Hepatocyte (in vitro differentiated cells): ENCODE measurements around the gene HESX1. TPM values are rescaled to one million over a fixed set of nuclear protein-coding genes. Genes with fewer than 3 reads are reported as not detected.
A peak's percentile ranks its signal among the peaks of the same experiment; 100 is the strongest.

Experiments used
- DNase-seq: peaks from one replicate; pipeline ENCODE4 v3.0.0-alpha.2; 2016; ENCODE audit warnings: low spot score
- H2AFZ ChIP-seq: fragments of 200-600 bp; sonication (generic); 2 replicates; pipeline ENCODE4 v1.6.0; 2016; ENCODE audit warnings: antibody characterized with exemption, mild to moderate bottlenecking
- H3K27ac ChIP-seq: fragments of 200-600 bp; sonication (generic); 2 replicates; pipeline ENCODE4 v1.5.1; 2016; ENCODE audit warnings: mild to moderate bottlenecking
- H3K27me3 ChIP-seq: fragments of 200-600 bp; sonication (generic); 2 replicates; pipeline ENCODE4 v1.6.1; 2016
- H3K36me3 ChIP-seq: fragments of 200-600 bp; sonication (generic); replicated peaks from 2 replicates; pipeline ENCODE4 v1.5.1; 2016; ENCODE audit warnings: low read depth; ENCODE audit not compliant: insufficient read depth
- H3K4me1 ChIP-seq: fragments of 200-600 bp; sonication (generic); 2 replicates; pipeline ENCODE4 v1.5.1; 2016; ENCODE audit warnings: mild to moderate bottlenecking, moderate library complexity; ENCODE audit not compliant: insufficient read depth
- H3K4me2 ChIP-seq: fragments of 200-600 bp; sonication (generic); 2 replicates; pipeline ENCODE4 v1.6.0; 2016
- H3K4me3 ChIP-seq: fragments of 200-600 bp; sonication (generic); 2 replicates; pipeline ENCODE4 v1.5.1; 2016; ENCODE audit warnings: mild to moderate bottlenecking
- H3K79me2 ChIP-seq: fragments of 200-600 bp; sonication (generic); 2 replicates; pipeline ENCODE4 v1.6.0; 2017; ENCODE audit warnings: mild to moderate bottlenecking
- H3K9me2 ChIP-seq: fragments of 200-600 bp; sonication (generic); replicated peaks from 2 replicates; pipeline ENCODE4 v1.6.0; 2017; ENCODE audit warnings: mild to moderate bottlenecking; ENCODE audit not compliant: insufficient read depth
- H3K9me3 ChIP-seq: fragments of 200-600 bp; sonication (generic); 2 replicates; pipeline ENCODE4 v1.5.1; 2016; ENCODE audit warnings: low read depth, mild to moderate bottlenecking
- H4K20me1 ChIP-seq: fragments of 200-600 bp; sonication (generic); 2 replicates; pipeline ENCODE4 v1.6.0; 2016; ENCODE audit warnings: mild to moderate bottlenecking; ENCODE audit not compliant: insufficient read depth, poor library complexity, severe bottlenecking
- EZH2 ChIP-seq: fragments of 200-600 bp; sonication (generic); IDR thresholded peaks from 2 replicates; pipeline ENCODE4 v1.6.1; 2016; ENCODE audit warnings: antibody characterized with exemption, mild to moderate bottlenecking, borderline replicate concordance
- EZH2phosphoT487 ChIP-seq: fragments of 200-600 bp; sonication (generic); IDR thresholded peaks from one replicate; pipeline ENCODE4 v1.6.1; 2018; ENCODE audit warnings: antibody characterized with exemption, mild to moderate bottlenecking, low read depth, moderate library complexity; ENCODE audit not compliant: unreplicated experiment, severe bottlenecking
- WGBS: methylation state at CpG from one replicate; pipeline ENCODE4 v1.1.6; 2016; ENCODE audit warnings: low lambda C conversion rate; ENCODE audit errors: missing lambda C conversion rate; 5-methylcytosine and 5-hydroxymethylcytosine counted together
- polyA plus RNA-seq: library from polyadenylated mRNA; unstranded; fragments of >200 nt; fragmentation: Nextera tagmentation; extraction: Ambion mirVana; gene quantifications from 2 replicates; pipeline ENCODE4 v1.2.1, GENCODE V29; 2016
- total RNA-seq: library from RNA; depleted of rRNA; stranded (reverse); fragments of >200 nt; gene quantifications from 2 replicates; pipeline ENCODE4 v1.2.3, GENCODE V29; 2014
- TF ChIP-seq, protein P1 (sequence below): fragments of 200-600 bp; sonication (generic); IDR thresholded peaks from 2 replicates; pipeline ENCODE4 v1.5.1; 2016; ENCODE audit warnings: antibody characterized with exemption, mild to moderate bottlenecking; ENCODE audit not compliant: poor library complexity

The HESX1 gene
- total and polyA plus RNA-seq, 2 experiments from 2014 or later = 0.85 to 1.3 TPM

DNA sequence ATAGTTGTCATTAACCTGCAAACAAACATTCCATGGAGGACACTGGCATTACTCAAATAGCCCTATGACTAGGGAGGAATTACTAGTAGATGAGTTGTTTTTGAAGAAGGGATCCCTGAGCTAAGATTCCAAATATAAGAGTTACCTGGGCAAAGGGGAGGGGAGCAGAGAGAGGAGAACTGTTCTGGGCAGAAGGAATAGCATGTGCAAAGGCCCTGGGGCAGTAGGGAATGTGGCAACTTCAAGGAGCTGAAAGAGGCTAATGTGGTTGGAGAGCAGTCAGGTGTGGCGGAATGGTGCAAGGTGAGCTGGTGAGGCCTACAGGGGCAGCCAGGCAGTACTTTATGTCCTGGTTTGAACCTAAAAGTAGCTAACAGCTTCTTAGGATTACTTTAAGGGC lies 28.8 kb downstream of the HESX1 start:
- TF ChIP-seq, protein P1, sequence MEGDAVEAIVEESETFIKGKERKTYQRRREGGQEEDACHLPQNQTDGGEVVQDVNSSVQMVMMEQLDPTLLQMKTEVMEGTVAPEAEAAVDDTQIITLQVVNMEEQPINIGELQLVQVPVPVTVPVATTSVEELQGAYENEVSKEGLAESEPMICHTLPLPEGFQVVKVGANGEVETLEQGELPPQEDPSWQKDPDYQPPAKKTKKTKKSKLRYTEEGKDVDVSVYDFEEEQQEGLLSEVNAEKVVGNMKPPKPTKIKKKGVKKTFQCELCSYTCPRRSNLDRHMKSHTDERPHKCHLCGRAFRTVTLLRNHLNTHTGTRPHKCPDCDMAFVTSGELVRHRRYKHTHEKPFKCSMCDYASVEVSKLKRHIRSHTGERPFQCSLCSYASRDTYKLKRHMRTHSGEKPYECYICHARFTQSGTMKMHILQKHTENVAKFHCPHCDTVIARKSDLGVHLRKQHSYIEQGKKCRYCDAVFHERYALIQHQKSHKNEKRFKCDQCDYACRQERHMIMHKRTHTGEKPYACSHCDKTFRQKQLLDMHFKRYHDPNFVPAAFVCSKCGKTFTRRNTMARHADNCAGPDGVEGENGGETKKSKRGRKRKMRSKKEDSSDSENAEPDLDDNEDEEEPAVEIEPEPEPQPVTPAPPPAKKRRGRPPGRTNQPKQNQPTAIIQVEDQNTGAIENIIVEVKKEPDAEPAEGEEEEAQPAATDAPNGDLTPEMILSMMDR = no peak
- TF ChIP-seq EZH2 = no peak
- Histone ChIP-seq H3K4me3 (no peak overlapping the region), H3K9me2 (no peaks in the 10 kb centered on the region), H3K27me3 (no peaks in the 10 kb centered on the region), H3K4me1 (no peaks in the 10 kb centered on the region), H3K4me2 (no peak overlapping the region), H3K36me3 (no peaks in the 10 kb centered on the region), H3K9me3 (no peaks in the 10 kb centered on the region), H3K27ac (no peak overlapping the region), H2AFZ (no peak overlapping the region), H3K79me2 (no peaks in the 10 kb centered on the region), H4K20me1 (no peaks in the 10 kb centered on the region)
- WGBS = 96% methylated on average over 1 of the region's 1 CpG
- DNase-seq = no peak

- Histone ChIP-seq H3K4me1 (no peaks in the 10 kb centered on the region), H3K79me2 (no peaks in the 10 kb centered on the region), H3K9me3 (no peaks in the 10 kb centered on the region), H3K9me2 (no peaks in the 10 kb centered on the region), H4K20me1 (no peaks in the 10 kb centered on the region), H3K4me3 (peak overlapping the region; percentile 55), H3K27ac (no peak overlapping the region), H3K4me2 (peak overlapping the region; percentile 87), H3K36me3 (no peaks in the 10 kb centered on the region), H3K27me3 (no peaks in the 10 kb centered on the region), H2AFZ (peak overlapping the region; percentile 99)
- peak; percentile 91 for DNase-seq
- TF ChIP-seq EZH2phosphoT487 = no peak
- TF ChIP-seq, protein P1 = peak; percentile 94
- WGBS = 15% methylated on average over 40 of the region's 40 CpGs
These were observed 29.7 kb downstream of the HESX1 start for GRCh38 chr3:57169872-57170623.

DNA sequence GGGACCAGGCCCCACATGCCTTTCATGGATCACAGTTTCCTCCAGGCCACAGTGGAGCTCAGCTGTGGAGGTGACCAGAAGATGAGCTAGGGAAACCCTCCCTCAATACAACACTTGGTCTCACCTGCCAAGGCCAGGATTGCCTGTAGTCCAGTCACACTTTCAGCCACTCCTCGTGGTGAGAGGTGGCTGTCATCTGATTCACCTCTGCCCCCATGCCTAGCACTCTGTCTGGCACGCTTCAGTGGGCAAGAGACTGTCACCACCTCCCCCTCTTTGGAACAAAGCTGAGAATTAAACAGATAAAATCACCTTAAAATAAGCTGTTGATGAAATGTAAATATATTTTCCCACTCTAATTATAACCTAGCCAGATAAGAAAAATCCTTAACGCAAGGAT lies 30.7 kb downstream of the HESX1 start:
- Histone ChIP-seq H3K9me3 (no peaks in the 10 kb centered on the region), H3K9me2 (no peaks in the 10 kb centered on the region), H3K4me2 (no peak overlapping the region), H3K4me3 (no peak overlapping the region), H2AFZ (no peak overlapping the region), H3K79me2 (no peaks in the 10 kb centered on the region), H4K20me1 (no peaks in the 10 kb centered on the region), H3K27me3 (no peaks in the 10 kb centered on the region), H3K4me1 (peaks cover 1% of the 10 kb centered on the region), H3K36me3 (no peaks in the 10 kb centered on the region), H3K27ac (no peak overlapping the region)
- DNase-seq = no peak
- 66% methylated on average over 3 of the region's 3 CpGs for WGBS
- TF ChIP-seq EZH2 (no peak), EZH2phosphoT487 (no peak)
- TF ChIP-seq, protein P1 = no peak
